Breast epithelium (tissue), 3 donors: Measurements from ENCODE around the gene FAXC.

ENCODE experiments used
- CTCF ChIP-seq, 3 donors: fragments of 450-650 bp; IDR thresholded peaks; one replicate each; pipeline ENCODE4 v1.5.1; 2016 to 2017; ENCODE audit warnings: antibody characterized with exemption in 3 of 3, mild to moderate bottlenecking in 3 of 3, moderate library complexity in 3 of 3
- POLR2A ChIP-seq: fragments of 450-650 bp; IDR thresholded peaks from one replicate; pipeline ENCODE4 v1.6.1; 2016; ENCODE audit warnings: antibody characterized with exemption, mild to moderate bottlenecking, moderate library complexity
- POLR2AphosphoS5 ChIP-seq, 3 donors: sonication (generic); formaldehyde crosslinking; IDR thresholded peaks; one replicate each; pipeline ENCODE4 v1.6.1; 2017; ENCODE audit warnings: antibody characterized with exemption in 3 of 3

- TF ChIP-seq CTCF (IDR thresholded peaks at IDR 0.05) (no peak), POLR2AphosphoS5 (IDR thresholded peaks at IDR 0.05) (no peak), POLR2A (no peak)
Observed at GRCh38 chr6:99297006-99297405, 52.5 kb downstream of the FAXC start.
